Right forelimb (tissue), 1 donor: Measurements from ENCODE around the gene ARID2.

ENCODE experiments used
- DNase-seq: peaks from one replicate; pipeline ENCODE4 v3.0.0-alpha.2; 2018

ARID2 gene

DNA sequence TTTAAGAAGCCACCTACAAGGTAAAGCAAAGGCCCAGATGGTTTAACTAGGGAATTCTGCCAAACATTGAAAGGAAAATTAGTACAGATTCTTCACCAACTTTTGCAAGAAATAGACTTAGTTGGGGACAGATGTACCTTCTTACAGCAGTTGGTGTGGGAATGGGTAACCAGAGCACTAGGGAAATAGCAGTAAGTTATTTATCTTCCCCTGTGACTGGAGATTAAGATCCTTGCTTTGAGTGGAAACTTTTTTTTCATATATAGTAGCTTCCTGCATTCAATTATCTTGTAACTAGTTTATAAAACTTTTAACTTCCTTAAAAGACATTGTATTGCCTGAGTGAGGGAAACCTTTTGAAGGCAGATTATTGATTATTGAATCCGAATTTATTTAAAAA is 44.2 kb downstream of the ARID2 start:
- DNase-seq = no peak

DNA sequence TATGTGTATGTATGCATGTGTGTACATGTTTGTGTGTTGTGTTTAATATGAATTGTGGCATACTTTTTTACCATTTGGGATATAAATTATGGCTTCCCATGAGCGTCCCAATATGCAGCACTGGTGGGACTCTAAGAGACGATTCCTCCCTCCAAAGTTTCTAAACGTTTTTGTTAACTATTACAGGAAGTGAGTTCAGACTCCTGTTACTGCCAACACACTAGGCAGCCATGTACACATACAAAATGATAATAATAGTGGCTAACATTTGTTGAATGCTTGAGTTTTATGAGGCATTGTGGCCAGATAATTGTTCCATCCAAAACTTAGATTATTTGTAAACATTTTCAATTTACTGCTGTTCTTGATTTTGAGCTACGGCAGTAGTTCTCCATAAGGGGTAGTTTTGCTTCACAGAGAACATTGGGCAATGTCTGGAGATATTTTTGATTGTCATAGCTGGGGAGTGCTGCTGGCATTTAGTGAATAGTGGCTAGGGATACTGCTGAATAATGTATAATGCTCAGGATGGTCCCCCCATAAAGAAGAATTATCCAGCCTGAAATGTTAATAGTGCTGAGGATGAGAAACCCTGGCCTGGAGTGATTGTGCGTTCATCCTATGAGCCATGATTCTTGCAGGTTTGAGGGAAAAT is 45.1 kb downstream of the ARID2 start:
- no peak for DNase-seq

DNA sequence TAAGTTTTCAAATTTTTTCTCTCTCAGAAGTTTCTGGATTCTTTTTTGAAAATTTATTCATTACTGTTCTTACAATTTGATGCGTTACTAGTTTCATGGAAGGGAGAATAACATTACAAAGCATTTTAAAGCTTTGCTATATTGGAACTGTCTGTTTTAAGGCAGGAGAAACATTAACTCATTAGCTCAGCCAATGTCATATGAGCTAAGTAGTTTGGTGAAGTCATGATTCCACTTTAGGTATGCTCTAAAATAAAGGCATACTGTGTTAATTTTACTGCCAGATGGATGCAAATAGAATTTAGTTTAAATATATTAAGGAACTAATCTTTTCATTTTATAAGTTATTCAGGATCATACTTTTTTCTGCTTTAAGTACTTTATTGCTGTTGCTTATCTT is 46.0 kb downstream of the ARID2 start:
- DNase-seq = no peak

DNA sequence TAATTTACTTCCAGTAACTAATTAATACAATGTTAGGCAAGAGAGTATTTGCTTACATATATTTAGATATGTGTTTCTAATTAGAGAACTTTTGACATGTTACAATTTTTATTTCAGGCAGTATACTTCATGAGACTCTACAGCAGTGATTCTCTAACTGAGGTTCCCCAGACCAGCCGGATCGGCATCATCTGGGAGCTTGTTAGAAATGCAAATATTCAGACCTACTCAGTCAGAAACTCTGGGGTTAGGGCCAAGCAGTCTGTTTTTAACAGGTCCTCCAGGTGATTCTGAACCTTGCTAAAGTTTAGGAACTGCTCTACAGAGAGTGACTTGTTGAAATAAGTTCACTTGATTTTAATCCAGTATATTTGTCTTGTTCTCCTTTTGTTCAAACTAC is 46.5 kb downstream of the ARID2 start:
- DNase-seq = no peak

DNA sequence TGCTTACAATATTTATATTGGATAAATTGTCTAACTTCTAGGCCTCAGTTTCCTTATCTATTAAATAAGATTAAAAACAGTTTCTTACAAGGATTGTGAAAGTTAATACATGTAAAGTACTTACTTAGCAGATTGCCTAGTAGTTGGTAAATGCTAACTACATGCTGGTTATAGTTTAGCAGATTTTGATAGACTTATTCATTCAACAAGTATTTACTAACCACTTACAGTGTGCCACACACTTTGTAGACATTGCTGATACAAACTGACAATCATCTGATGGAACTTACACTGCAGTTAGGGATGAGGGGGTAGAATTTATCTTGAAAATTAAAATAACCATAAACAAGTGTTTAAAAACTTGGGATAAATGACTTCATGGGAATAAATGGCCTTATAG is 50.4 kb downstream of the ARID2 start:
- no peak for DNase-seq

DNA sequence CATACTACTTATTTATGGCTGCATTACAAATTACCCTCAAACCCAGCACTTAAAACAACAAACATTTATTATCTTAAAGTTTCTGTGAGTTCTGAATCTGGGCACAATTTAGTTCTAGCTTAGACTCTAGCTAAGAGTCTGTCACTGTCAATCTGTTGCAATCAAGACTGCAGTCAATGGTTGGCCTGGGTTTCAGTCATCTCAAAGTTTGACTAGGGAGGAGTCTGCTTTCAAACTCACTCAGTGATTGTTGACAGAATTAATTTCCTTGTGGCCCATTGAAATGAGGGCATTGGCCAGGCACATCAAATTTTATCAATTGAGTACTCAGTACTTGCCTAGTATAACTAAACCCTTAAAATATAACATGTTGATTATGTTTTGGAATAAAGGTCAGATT is 51.6 kb downstream of the ARID2 start:
- no peak for DNase-seq

DNA sequence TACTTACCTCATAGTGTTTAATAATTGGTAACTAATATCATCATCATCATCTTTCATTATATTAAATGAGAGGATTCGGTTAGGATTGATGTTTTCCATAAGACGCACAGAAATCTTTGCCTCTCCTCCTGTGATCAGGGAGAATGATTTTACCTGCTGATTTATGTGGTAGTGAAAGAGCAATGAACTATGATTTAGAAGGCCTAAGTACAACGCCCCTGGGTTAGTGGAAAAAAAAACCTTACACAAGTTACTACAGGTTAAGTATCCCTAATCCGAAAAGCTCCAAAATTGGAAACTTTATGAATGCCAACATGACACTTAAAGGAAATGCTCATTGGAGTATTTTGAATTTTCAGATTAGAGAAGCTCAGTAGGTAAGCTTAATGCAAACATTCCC is 55.8 kb downstream of the ARID2 start:
- DNase-seq = no peak

DNA sequence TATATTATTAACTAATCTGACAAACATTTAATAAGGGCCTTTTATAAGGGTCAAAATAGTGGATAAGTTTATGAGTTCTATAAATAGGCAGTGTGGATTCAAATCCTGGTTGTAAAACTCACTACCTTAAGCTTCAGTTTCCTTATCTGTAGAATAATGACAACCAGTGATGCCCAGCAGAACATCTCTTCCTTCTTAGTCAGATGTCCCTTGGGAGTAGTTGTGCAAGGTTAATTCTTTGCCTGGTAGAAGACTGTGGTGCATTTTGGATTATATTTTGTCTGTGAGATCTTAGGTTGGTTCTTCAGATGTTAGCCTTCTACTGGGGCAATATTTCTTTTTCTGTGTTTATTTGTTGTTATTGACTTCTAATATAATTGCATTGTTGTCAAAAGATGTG is 59.5 kb downstream of the ARID2 start:
- DNase-seq = no peak

DNA sequence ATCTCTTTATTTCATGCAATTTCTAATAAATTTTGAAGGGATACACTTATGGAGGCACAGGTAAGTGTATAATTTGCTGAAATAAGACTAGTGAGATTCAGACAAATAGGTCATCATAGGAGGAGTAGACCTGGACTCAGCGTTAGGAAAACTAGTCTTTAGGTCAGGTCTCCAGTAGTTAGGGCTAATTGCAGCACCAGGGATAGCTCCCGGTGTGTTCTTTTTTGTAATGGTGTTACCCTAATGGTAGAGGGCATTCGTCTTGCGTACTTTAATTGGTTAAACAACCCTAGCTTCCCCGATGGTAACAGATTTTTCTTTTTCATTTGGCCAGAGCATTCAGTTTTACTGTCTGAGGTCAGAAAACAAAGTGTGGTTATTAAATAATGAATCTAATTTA is 64.9 kb downstream of the ARID2 start:
- no peak for DNase-seq

DNA sequence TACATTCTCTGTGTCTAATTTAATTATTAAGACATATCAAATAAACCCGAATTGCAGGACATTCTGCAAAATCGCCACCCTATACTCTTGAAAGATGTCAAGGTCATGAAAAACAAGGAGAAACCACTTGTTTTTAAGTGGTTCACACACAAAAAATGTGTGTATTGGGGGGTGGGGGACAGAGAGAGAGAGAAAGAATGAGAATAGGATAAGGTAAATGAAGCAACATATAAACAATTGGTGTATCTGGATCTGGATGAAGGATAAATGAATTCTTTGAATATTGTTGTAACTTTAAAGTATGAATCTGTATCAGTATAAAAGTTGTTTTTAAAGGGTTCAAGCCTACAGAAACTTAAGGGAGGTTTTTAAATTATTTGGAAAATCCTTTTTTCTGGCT is 72.1 kb downstream of the ARID2 start:
- no peak for DNase-seq

DNA sequence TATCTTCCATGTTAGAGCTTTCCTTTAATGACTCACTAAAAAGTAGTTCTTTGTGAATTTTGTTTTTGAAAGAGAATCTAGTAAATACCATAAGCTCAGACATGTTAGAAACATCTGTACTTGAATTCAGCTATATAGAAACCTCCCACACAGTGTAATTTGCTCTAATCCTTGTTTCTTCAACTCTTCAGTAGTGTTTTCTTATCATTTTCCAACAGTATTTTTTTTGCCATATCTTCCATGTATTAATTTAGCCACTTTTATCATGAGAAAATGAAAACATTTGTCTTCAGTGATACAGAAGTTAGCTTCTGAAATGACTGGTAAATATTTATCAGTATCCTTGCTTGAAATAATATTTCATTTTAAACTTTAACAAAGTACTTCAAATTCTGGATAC is 73.6 kb downstream of the ARID2 start:
- no peak for DNase-seq

DNA sequence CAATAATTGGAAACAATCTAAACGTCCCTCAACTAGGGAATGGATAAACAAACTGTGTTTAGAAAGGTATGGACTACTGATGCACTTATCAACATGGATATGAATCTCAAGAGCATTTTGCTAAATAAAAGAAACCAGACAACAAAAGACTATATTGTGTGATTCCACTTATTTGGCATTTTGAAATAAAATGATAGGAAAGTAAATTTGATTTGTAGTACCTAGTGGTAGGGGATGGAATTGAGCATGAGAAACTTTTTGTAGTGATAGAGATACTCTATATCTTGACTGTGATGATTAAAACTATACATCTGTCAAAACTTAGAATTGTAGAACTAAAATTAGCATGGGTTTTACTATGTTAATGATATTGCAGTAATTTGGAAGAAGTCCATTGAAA is 87.1 kb downstream of the ARID2 start:
- DNase-seq = no peak

DNA sequence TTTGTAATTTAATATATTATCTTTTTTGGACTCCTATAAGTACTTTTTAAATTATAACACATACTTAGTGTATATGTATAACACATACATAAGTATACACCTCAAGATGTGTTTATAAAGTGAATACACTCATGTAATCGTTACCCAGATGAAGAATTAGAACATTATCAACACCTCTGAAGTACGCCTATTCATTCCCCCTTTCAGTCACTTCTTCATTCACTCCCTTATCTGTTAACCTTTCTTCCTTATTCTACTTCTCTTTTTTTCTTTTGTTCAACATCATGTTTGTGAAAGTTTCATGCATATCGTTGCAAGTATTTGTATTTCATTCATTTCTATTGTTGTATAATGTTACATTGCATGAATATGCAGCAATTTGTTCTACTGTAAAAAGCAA is 98.5 kb downstream of the ARID2 start:
- no peak for DNase-seq

DNA sequence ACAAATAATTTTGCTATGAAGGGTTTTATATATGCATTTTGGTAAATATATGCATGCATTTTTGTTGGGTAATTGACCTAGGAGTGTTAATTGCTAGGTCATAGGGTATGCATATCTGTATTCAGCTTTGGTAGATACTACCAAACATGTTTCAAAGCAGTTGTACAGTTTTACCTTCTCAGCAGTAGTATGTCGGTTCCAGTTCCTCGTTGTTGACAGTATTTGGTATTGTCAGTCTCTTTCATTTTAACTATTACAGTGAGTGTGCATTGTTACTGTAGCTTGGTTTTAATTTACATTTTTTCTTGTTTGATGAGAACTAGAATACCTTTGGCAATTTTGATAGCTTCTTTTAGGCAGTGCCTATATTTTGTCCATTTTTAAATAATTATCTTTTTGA is 98.9 kb downstream of the ARID2 start:
- no peak for DNase-seq

DNA sequence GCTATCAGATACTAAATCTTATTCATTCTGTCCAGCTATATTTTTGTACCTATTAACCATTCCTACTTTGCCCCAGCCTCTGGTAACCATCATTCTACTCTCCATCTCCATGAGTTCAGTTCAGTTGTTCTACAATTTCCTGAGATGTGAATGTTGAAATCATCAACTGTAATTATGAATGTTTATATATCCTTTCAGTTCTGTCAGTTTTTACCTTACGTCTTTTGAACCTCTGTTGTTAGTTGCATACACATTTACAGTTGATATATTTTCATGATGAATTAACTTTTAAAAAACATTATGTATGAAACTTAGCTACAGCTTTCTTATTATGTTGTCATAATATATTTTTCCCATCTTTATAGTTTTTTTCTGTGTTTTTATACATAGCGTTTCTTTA is 102.1 kb downstream of the ARID2 start:
- DNase-seq = no peak

DNA sequence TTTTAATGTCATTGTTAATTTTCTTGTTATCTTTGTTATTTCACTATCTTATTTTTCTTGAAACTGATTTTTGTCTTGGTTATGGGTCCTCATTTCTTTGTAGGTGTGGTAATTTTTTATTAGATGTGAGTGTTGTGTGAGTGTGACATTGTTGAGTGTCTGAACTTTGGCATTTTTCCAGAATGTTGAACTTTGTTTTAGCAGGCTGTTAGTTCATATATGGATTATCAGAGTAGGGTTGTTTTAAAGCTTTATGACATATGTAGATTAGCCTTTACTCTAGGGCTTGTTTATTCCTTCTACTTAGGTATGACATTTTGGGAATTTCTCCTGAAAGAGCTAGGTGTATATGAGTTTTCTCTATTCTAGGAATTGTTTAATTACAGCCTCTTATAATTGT is 103.9 kb downstream of the ARID2 start:
- no peak for DNase-seq

DNA sequence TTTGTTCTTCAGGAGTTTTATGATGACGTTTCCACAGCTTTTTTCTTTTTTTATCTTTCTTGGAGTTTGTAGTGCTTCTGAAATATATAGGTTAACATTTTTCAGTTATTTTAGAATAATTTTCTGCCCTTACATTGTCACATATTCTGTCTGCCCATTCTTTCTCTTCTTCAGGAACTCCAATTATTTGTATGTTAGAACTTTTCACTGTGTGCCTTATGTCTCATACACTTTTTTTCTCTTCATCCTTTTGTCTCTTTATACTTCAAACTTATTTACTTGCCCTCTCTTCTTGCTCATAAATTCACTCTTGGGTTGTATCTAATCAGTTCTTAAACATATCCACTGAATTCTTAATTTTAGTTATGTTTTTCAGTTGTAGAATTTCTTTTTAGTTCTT is 105.3 kb downstream of the ARID2 start:
- DNase-seq = no peak

DNA sequence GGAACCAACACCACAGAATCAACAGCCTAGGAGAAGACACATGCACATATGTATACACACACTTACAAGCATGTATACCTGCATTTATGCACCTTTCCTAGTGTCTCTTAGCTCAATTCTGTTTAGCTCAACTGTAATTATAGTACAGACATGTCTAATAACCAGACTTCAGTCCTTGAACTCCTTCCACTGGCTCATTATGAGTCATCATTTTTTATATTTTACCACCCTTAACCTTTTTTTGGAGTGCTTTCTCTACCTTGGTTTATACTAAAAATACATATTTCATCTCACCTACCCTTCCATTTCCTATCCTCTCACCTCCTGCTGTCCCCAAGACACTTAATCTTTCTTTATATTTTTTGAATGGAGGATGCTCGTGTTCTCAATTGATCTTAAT is 110.4 kb downstream of the ARID2 start:
- no peak for DNase-seq

DNA sequence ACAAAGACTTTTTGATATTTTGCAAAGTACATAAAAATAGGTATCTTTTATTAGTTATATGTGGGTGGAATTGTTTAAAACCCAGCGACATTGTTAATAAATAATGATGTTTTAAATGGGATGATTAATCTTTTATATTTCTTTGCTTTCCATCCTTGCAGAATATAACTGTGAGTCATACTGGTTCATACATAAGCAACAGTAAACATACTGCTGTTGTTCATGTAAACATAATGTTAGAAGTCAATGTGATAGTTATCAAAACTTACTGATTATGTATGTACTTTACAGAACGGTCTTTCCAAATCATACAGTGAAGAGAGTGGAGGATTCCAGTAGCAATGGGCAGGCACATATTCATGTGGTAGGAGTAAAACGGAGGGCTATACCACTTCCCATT is 119.8 kb downstream of the ARID2 start:
- no peak for DNase-seq

DNA sequence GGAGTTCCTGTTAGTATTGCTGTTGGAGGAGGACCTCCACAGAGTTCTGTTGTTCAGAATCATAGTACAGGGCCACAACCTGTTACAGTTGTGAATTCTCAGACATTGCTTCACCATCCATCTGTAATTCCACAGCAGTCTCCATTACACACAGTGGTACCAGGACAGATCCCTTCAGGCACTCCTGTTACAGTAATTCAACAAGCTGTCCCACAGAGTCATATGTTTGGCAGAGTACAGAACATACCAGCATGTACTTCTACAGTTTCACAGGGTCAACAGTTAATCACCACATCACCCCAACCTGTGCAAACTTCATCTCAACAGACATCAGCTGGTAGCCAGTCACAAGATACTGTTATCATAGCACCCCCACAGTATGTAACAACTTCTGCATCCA is 120.8 kb downstream of the ARID2 start:
- DNase-seq = no peak

DNA sequence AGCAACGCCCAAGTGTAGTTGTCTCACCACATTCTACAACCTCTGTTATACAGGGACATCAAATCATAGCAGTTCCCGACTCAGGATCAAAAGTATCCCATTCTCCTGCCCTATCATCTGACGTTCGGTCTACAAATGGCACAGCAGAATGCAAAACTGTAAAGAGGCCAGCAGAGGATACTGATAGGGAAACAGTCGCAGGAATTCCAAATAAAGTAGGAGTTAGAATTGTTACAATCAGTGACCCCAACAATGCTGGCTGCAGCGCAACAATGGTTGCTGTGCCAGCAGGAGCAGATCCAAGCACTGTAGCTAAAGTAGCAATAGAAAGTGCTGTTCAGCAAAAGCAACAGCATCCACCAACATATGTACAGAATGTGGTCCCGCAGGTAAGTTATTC is 123.0 kb downstream of the ARID2 start:
- no peak for DNase-seq

DNA sequence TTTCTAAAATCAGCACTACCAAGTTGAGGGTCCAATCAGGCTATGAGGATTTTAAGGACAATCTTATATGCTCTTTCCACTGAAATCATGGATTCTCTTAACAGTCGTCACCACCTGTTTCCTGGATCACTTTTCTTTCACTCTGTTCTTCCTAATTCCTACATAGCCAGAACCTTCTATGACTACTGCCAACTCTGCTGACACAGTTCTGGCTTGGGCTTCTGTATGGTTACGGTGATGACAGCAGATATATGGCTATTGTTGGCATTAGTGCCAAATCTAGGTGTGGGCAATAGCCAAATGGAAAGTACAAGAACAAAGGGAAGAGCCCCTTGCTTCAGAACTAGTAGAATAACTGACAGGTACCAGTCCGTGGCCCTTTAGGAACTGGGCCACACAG is 124.0 kb downstream of the ARID2 start:
- DNase-seq = no peak

DNA sequence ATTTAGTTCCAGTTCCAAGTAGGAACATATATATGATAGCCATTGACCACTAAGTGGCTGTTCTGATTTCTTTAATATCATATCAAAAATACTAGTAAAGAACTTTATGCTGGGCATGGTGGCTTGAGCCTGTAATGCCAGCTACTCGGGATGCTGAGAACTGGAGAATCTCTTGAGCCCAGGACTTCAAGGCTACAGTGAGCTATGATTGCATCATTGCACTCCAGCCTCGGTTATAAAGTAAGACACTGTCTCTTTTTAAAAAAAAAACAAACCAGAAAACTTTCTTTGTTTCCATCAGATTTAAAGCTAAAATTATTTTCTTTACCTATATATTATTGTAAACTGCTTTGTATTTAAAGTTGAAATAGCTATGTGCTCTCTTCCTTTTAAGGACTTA is 133.8 kb downstream of the ARID2 start:
- DNase-seq = no peak

DNA sequence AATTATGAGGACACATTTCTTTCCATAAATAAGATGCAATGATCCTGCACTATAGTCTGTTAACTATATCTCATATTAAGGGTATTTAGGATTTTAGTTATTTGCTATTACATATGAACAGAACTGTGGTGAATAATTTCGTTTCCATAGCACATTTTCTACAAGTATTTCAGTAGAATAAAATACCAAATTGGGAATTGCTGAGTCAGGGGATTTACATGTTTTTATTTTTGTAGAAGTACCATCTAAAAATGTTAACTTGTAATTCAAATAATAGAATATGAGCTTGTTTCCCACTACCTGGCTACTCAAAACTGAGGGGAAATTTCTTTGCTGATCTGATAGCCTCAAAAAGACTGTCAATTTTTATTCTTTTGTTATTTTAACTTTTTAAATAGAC is 136.8 kb downstream of the ARID2 start:
- no peak for DNase-seq

DNA sequence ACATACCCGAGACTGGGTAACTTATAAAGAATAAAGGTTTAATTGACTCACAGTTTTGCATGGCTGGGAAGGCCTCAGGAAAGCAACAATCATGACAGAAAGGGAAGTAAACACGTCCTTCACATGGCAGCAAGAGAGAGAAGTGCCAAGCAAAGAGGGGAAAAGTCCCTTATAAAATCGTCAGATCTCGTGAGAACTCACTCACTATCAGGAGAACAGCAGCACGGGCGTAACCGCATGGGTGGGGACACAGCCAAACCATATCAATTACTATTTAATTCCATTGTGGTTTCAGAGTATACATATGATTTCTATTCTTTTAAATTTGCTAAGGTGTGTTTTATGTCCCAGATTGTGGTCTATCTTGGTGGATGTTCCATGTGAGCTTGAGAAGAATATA is 142.9 kb downstream of the ARID2 start:
- DNase-seq = no peak

DNA sequence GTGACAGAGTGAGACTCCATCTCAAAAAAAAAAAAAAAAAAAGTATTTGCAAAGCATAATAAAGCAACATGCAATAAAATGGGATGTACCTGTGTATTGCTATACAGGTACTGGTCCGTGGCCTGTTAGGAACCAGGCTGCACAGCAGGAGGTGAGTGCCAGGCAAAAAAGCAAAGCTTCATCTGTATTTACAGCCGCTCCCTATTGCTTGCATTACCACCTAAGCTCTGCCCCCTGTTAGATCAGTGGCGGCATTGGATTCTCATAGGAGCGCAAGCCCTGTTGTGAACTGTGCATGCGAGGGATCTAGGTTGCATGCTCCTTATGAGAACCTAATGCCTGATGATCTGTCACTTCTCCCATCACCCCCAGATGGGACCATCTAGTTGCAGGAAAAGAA is 147.6 kb downstream of the ARID2 start:
- DNase-seq = no peak
